Hematopoietic multipotent progenitor cell treated with erythropoietin and hydrocortisone succinate and interleukin-3 and kit ligand, for 6 days (in vitro differentiated cells): ENCODE measurements around the gene IL2RA.
"Not testable (repeated sequence)": the region's sequence is repeated elsewhere in the genome, so short reads cannot be mapped to it uniquely, and the experiment has no call there.

Experiments used
- DNase-seq: peaks from one replicate; pipeline ENCODE4 v3.0.0-alpha.2; 2015

Gene IL2RA

GRCh38 chr10:6056411-6057135 lies 5.6 kb downstream of the IL2RA start:
- no peak for DNase-seq

GRCh38 chr10:6055929-6056328 lies 6.2 kb downstream of the IL2RA start:
- no peak for DNase-seq

DNA sequence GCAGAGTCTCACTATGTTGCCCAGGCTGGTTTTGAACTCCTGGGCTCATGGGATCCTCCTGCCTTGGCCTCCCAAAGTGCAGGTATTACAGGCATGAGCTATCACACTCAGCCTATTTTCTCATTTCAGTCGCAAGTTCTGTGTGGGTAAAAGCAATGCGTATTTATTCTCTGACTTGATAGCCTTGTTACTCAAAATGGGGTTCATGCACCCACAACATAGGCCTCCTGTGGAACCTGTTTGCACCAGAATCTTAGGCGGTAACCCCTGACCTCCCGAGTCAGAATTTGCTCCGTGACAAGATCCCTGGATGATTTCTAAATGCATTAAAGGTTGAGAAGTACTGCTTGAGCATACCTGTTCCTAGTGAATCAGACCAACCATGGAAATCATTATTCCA lies 7.3 kb downstream of the IL2RA start:
- no peak for DNase-seq

GRCh38 chr10:6053816-6054631 lies 8.1 kb downstream of the IL2RA start:
- peak; percentile 54 for DNase-seq

DNA sequence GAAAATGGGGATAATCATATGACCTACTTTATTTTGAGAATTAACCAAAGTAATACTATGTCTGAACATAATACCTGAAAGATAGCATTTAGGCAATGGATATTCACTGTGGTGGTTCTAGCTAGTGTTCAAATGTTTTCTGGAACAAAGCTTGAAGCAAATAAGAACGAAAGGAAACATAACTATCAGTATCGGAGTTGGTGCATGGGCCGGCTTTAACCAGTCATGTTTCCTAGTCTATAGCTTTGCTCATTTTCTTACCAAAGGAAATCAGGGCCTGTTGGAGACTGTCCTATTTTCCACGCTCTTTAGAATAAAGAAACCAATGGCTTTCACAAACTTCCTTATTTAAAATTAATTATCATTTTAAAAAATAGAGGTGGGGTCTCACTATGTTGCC lies 8.9 kb downstream of the IL2RA start:
- DNase-seq = no peak

- no peak for DNase-seq
Measured at GRCh38 chr10:6052247-6053221, 9.6 kb downstream of the IL2RA start.

DNA sequence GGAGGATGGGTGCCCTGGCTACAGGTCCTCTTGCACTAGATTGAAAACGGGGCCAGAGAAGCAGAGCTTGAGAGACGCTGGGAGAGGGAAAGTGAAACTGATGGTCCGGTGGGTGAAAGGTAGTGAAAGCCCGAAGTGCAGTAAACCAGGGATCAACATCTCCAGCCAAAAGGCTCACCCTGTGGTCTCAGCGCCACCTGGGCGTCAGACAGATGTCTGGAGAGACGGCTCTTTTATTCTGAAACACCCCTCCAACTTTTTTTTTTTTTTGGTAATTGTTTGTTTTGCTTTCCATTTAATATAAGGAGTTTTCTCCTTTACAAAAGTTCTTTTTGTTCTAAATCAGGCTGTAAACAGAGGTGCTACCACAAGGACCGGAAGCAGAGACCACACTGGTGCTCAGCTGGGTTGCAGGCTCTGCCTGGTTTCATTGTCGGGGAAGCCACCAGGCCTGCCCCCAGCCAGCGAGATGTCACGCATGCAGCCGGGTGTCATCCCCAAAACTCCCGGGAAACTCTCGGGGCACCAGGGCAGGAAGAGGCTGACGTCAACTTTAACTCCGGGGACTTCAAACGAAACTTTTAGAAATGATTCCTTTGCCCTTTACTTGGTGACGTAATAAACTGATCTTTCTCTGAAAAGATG lies 11.2 kb downstream of the IL2RA start:
- DNase-seq = peak; percentile 88

GRCh38 chr10:6049031-6049400 lies 13.2 kb downstream of the IL2RA start:
- DNase-seq = no peak

GRCh38 chr10:6048281-6049030 lies 13.7 kb downstream of the IL2RA start:
- DNase-seq = no peak

GRCh38 chr10:6047847-6048246 lies 14.3 kb downstream of the IL2RA start:
- DNase-seq = no peak

DNA sequence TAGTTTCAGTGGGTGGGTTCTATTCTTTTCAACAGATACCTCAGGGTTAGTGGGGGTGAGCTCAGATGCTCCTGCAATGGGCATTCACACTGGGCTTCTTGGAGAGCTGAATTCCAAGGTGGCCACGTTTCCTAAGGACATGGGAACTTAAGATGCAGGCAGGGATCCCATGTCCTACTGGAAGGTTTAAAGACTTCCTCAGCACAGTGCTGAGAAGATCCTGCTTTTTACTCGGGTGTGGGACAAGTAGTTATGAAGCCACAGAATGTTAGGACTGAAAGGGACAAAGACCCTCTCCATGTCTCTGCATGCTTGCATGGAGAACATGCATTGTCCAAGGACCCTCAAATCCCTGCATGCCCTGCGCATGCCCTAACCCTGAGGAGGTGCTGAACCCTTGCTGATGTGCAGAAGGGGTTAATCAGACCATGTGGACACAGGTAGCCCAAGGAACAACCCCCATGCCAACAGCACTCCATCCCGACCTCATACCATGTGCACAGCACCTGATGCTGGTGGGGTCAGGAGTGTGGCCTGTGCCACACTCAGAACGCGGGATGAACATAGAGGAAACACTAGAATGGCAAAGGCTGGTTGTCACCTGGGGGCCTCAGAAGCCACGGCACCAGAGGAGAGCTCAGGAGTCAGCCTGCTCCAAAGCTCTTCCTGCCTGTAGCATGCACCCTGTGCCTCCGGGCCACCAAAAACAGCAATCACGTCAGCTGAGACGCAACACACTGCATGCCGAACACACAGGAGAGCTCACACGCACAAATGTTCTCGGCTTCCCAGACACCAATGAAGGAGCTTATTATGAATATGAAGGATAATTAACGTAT lies 15.2 kb downstream of the IL2RA start:
- DNase-seq = no peak

GRCh38 chr10:6045878-6046772 lies 16.0 kb downstream of the IL2RA start:
- no peak for DNase-seq

DNA sequence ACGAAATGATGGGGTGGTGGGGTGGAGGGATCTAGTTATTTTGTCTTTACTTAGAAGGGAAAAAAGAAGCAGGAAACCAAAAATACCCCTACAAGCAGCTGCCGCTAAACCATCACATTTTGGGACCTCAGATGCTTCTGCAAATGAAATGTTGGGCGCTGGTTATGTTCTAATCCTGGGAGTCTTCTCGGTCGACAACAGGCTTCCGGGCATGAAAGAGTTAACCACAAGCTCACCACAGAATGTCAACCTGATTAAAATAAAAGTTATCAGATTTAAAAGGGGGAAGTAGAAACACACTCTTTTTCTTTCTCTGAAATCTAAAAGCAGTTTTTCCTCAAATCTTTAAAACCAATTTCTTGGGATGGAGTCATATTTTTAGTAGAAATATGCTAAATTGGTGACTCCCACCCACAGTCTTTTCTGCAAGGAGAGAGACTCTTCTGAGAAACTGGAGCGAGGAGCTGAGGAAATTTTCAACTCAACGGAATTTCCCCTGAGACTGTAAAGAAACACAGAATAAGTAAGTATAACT lies 16.8 kb downstream of the IL2RA start:
- DNase-seq = peak; percentile 81

GRCh38 chr10:6044751-6045313 lies 17.3 kb downstream of the IL2RA start:
- no peak for DNase-seq

DNA sequence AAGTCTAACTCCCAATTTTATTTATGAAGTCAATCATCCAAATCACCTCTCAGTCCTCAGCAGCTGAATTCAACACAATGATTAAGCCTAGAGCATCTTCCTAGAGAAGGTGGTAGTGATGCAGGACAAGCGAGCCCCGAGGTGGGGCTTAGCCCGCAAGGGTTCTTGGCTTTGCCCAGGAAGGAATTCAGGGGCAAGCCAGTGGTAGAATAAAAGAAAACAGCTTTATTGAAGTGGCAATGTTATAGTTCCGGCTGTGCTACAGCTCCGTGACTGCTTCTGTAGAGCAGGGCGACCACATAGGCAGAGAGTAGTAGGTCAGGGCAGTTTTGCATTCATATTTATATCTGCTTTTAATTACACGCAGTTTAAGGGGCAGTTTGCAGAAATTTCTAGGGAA lies 18.1 kb downstream of the IL2RA start:
- DNase-seq = no peak

DNA sequence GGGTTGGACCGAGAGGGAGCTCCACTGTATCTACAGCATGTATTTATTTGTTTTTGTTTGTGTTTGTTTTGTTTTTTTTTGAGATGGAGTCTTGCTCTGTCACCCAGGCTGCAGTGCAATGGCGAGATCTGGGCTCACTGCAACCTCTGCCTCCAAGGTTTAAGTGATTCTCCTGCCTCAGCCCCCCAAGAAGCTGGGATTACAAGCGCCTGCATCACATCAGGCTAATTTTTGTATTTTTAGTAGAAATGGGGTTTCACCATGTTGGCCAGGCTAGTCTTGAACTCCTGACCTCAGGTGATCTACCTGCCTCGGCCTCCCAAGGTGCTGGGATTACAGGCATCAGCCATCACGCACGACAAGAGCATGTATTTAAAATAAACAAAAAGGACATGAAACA lies 18.8 kb downstream of the IL2RA start:
- not testable (repeated sequence) for DNase-seq

- no peak for DNase-seq
Measured at GRCh38 chr10:6040205-6040604, 22.0 kb downstream of the IL2RA start.

DNA sequence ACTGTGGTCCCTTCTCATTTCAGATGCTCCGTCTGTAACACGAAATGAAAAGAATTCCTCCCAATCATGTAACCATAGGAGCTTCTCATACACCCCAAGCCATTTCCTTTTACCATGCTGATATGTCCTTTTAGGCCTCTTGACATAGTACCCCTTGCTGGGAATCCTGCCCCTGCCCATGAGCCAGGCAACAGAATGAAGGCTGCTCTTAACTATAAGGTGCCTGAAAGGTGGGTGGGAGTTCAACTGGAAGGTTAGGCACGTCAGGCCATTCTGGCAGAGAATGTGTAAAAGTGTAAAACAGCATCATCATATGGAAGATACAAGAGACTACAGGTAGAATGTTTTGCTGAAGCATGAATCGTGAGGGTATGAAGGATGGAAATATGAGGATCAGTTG lies 22.5 kb downstream of the IL2RA start:
- DNase-seq = no peak

DNA sequence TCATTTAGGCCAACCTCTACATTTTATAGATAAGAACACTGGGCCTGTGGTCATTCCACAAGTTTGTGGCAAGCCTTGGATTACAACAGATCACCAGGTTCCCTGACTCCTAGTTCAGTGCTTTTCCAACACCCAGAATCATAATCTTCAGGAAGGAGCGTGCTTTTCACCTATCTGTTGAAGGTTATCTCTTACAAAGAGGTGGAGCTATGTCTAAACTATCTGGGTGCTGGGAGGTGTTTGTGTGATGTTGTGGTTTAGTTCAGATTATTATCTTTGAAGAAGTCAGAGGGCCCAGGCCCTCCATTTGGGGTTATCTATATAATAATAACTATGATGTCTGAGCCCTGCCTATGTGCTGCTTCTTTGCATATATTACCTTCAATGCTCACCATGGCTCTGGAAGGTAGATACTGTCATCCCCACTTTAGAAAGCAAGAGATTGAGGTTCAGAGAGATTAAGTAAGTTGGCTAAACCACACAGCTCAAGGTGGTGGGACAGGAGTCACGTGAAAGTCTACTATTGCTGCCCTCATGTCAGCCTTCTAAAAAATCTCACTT lies 24.0 kb downstream of the IL2RA start:
- peak; percentile 50 for DNase-seq
